HCT116 (cell line): ENCODE measurements around the gene ARHGAP20. TPM values are rescaled to one million over a fixed set of nuclear protein-coding genes. Genes with fewer than 3 reads are reported as not detected.

Experiments used
- ATAC-seq: fragments of 200-7000 bp; cut with Tn5 transposase; 2 replicates; pipeline ENCODE4 v1.9.1; 2020; ENCODE audit warnings: mild to moderate bottlenecking, moderate library complexity
- BruUV-seq: library from RNA; stranded (reverse); fragments of 400-500 nt; replicated peaks from 2 replicates; lab custom pipeline; 2021; lab: Mats Ljungman, UMichigan
- CTCF ChIA-PET: fragments of 300-600 bp; sonication (Branson Sonifier 250); formaldehyde crosslinking; loops from one replicate; lab custom pipeline; 2021; ENCODE audit warnings: antibody characterized with exemption; lab: Charles Lee
- POLR2A ChIA-PET: fragments of 300-600, 350-600 bp; sonication (Branson Sonifier 250); formaldehyde crosslinking; loops from one replicate; lab custom pipeline; 2021; ENCODE audit warnings: antibody characterized with exemption; lab: Charles Lee
- RAD21 ChIA-PET, 2 experiments: fragments of 300-600 bp; sonication (Branson Sonifier 250); formaldehyde crosslinking; loops; one replicate each; lab custom pipeline; 2023; ENCODE audit warnings: low total read pairs in 2 of 2; ENCODE audit not compliant: uncharacterized antibody in 2 of 2, unreplicated experiment in 2 of 2, low non-redundant PET in 1 of 2; lab: Charles Lee
- DNase-seq: peaks from one replicate; pipeline ENCODE4 v3.0.0-alpha.2; 2010; ENCODE audit warnings: low read depth, low spot score
- H2AFZ ChIP-seq: fragments of 200-600 bp; shearing (Covaris generic), sonication (generic); 2 replicates; pipeline ENCODE4 v1.6.1; 2017; ENCODE audit warnings: low read depth, mixed run types, mixed read lengths, antibody characterized with exemption, low read length; ENCODE audit not compliant: poor library complexity, severe bottlenecking
- H3K27ac ChIP-seq: 2 replicates; pipeline ENCODE4 v1.5.1; 2012; ENCODE audit warnings: low read depth, low read length
- H3K27me3 ChIP-seq: fragments of 200-600 bp; sonication (generic); 2 replicates; pipeline ENCODE4 v1.6.1; 2016; ENCODE audit warnings: mixed run types, low read length, mixed read lengths; ENCODE audit not compliant: insufficient read depth
- H3K36me3 ChIP-seq, 2 experiments: fragments of 200-500 bp in 1 of 2; fragments of 200-600 bp in 1 of 2; sonication (Bioruptor generic) in 1 of 2; sonication (generic) in 1 of 2; 2 replicates each; pipeline versions ENCODE4 v1.5.1 to v1.6.1; 2014 to 2016; ENCODE audit warnings: low read length in 2 of 2, inconsistent platforms in 1 of 2, mixed read lengths in 1 of 2, mixed run types in 1 of 2; ENCODE audit not compliant: insufficient read depth in 2 of 2, control insufficient read depth in 1 of 2
- H3K4me1 ChIP-seq, 2 experiments: fragments of 200-600 bp in 1 of 2; sonication (generic) in 1 of 2; 2 replicates each; pipeline versions ENCODE4 v1.5.1 to v1.6.1; 2012 to 2017; ENCODE audit warnings: low read length in 2 of 2, inconsistent platforms in 1 of 2, mild to moderate bottlenecking in 1 of 2, mixed read lengths in 1 of 2, mixed run types in 1 of 2, moderate library complexity in 1 of 2; ENCODE audit not compliant: insufficient read depth in 2 of 2, control insufficient read depth in 1 of 2
- H3K4me2 ChIP-seq: fragments of 200-600 bp; sonication (generic); 2 replicates; pipeline ENCODE4 v1.6.1; 2017; ENCODE audit warnings: mixed run types, low read length, mixed read lengths
- H3K4me3 ChIP-seq, 2 experiments: fragments of 200-600 bp in 1 of 2; sonication (generic) in 1 of 2; replicated peaks in 1 of 2; 2 replicates each; pipeline ENCODE4 v1.5.1; 2011 to 2016; ENCODE audit warnings: low read length in 2 of 2, control low read depth in 1 of 2, low read depth in 1 of 2, mild to moderate bottlenecking in 1 of 2, mixed read lengths in 1 of 2, mixed run types in 1 of 2
- H3K79me2 ChIP-seq: fragments of 200-600 bp; sonication (generic); 2 replicates; pipeline ENCODE4 v1.6.1; 2017; ENCODE audit warnings: mild to moderate bottlenecking, mixed run types, low read length, moderate library complexity, mixed read lengths; ENCODE audit not compliant: insufficient read depth
- H3K9ac ChIP-seq: fragments of 200-600 bp; sonication (generic); 2 replicates; pipeline ENCODE4 v1.6.1; 2016; ENCODE audit warnings: low read length, mixed read lengths
- H3K9me2 ChIP-seq: fragments of 200-600 bp; sonication (generic), shearing (Covaris generic); 2 replicates; pipeline ENCODE4 v1.6.1; 2017; ENCODE audit warnings: mixed run types, mild to moderate bottlenecking, moderate library complexity; ENCODE audit not compliant: insufficient read depth
- H3K9me3 ChIP-seq, 2 experiments: fragments of 200-500 bp in 1 of 2; fragments of 200-600 bp in 1 of 2; sonication (Bioruptor generic) in 1 of 2; sonication (generic) in 1 of 2; 2 replicates each; pipeline ENCODE4 v1.6.1; 2014 to 2017; ENCODE audit warnings: low read length in 2 of 2, mixed read lengths in 2 of 2, inconsistent platforms in 1 of 2, low read depth in 1 of 2, mild to moderate bottlenecking in 1 of 2, mixed run types in 1 of 2, moderate library complexity in 1 of 2; ENCODE audit not compliant: control insufficient read depth in 1 of 2, insufficient read depth in 1 of 2
- H4K20me1 ChIP-seq: fragments of 200-600 bp; sonication (generic), shearing (Covaris generic); 2 replicates; pipeline ENCODE4 v1.6.1; 2017; ENCODE audit warnings: mixed run types, mild to moderate bottlenecking, moderate library complexity; ENCODE audit not compliant: insufficient read depth
- CEBPB ChIP-seq: IDR thresholded peaks from 2 replicates; pipeline ENCODE4 v1.6.1; 2012; ENCODE audit warnings: low read depth
- EZH2 ChIP-seq: fragments of 200-600 bp; sonication (generic); IDR thresholded peaks from 2 replicates; pipeline ENCODE4 v1.6.1; 2017; ENCODE audit warnings: antibody characterized with exemption, mixed run types
- EZH2phosphoT487 ChIP-seq: fragments of 200-600 bp; IDR thresholded peaks from 2 replicates; pipeline ENCODE4 v1.6.1; 2018; ENCODE audit warnings: antibody characterized with exemption, borderline replicate concordance
- FOSL1 ChIP-seq: IDR thresholded peaks from 2 replicates; pipeline ENCODE4 v1.6.1; 2012; ENCODE audit warnings: low read depth
- SIN3A ChIP-seq: IDR thresholded peaks from 2 replicates; pipeline ENCODE4 v1.6.1; 2012; ENCODE audit warnings: low read depth
- SRF ChIP-seq: IDR thresholded peaks from 2 replicates; pipeline ENCODE4 v1.6.1; 2012; ENCODE audit warnings: low read depth
- ZNF274 ChIP-seq: fragments of 200-500 bp; sonication (Bioruptor generic); IDR thresholded peaks from 2 replicates; pipeline ENCODE4 v1.6.1; 2014; ENCODE audit warnings: mild to moderate bottlenecking, low read depth, low read length, inconsistent platforms
- intact Hi-C: fragments of 100-400 bp; cut with micrococcal nuclease; formaldehyde crosslinking; loops from 2 replicates; pipeline ENCODE4 v1.10.0; 2022
- total RNA-seq: library from RNA; stranded (reverse); gene quantifications from one replicate; pipeline ENCODE4 v1.2.1, GENCODE V29; 2021; ENCODE audit not compliant: unreplicated experiment
- TF ChIP-seq, protein P1 (sequence below): IDR thresholded peaks from 2 replicates; pipeline ENCODE4 v1.6.1; 2012
- TF ChIP-seq, protein P2 (sequence below): IDR thresholded peaks from 2 replicates; pipeline ENCODE4 v1.6.1; 2012
- TF ChIP-seq, protein P3 (sequence below): IDR thresholded peaks from 2 replicates; pipeline ENCODE4 v1.6.1; 2012; ENCODE audit warnings: low read depth

Gene ARHGAP20
- total RNA-seq, 1 experiment from 2014 or later, result not detected

DNA sequence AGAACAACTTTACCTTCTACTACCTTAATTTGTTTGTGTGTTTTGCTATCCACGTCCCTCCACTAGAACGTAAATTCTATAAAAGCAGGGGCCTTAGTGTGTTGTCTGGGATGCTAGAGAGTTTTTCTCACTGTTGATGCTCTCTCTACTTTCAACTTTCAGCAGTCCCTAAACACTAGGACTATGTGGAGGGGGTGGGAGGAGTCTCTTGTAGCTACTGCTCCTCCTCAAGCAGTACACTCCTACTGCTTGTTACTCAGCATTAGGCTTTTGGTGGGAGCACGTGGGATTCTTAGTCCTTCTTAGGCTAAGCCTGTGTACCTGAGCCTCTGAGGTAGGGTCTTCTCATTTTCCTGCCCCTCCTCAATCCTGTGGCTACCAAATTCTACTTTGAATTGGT lies 56.3 kb downstream of the ARHGAP20 start:
- Histone ChIP-seq H2AFZ (no peak overlapping the region), H3K9me3 (no peaks in the 10 kb centered on the region), H3K4me1 (no peaks in the 10 kb centered on the region), H3K79me2 (no peaks in the 10 kb centered on the region), H3K9ac (no peak overlapping the region), H3K9me2 (no peaks in the 10 kb centered on the region), H3K4me2 (no peak overlapping the region), H3K36me3 (no peaks in the 10 kb centered on the region), H3K27ac (no peak overlapping the region), H4K20me1 (no peaks in the 10 kb centered on the region), H3K4me3 (no peak overlapping the region), H3K27me3 (peaks cover 3% of the 10 kb centered on the region)
- ChIA-PET POLR2A (no interaction called here), CTCF (no interaction called here), RAD21 (no interaction called here)
- no peak for DNase-seq
- no peak for ATAC-seq
- intact Hi-C loops, result no loop called here
- no TSS peak for BruUV-seq
- TF ChIP-seq EZH2 (no peak), SIN3A (no peak)
- TF ChIP-seq, protein P1, sequence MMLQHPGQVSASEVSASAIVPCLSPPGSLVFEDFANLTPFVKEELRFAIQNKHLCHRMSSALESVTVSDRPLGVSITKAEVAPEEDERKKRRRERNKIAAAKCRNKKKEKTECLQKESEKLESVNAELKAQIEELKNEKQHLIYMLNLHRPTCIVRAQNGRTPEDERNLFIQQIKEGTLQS, result no peak
- TF ChIP-seq, protein P2, sequence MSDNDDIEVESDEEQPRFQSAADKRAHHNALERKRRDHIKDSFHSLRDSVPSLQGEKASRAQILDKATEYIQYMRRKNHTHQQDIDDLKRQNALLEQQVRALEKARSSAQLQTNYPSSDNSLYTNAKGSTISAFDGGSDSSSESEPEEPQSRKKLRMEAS, result no peak
- TF ChIP-seq, protein P3, sequence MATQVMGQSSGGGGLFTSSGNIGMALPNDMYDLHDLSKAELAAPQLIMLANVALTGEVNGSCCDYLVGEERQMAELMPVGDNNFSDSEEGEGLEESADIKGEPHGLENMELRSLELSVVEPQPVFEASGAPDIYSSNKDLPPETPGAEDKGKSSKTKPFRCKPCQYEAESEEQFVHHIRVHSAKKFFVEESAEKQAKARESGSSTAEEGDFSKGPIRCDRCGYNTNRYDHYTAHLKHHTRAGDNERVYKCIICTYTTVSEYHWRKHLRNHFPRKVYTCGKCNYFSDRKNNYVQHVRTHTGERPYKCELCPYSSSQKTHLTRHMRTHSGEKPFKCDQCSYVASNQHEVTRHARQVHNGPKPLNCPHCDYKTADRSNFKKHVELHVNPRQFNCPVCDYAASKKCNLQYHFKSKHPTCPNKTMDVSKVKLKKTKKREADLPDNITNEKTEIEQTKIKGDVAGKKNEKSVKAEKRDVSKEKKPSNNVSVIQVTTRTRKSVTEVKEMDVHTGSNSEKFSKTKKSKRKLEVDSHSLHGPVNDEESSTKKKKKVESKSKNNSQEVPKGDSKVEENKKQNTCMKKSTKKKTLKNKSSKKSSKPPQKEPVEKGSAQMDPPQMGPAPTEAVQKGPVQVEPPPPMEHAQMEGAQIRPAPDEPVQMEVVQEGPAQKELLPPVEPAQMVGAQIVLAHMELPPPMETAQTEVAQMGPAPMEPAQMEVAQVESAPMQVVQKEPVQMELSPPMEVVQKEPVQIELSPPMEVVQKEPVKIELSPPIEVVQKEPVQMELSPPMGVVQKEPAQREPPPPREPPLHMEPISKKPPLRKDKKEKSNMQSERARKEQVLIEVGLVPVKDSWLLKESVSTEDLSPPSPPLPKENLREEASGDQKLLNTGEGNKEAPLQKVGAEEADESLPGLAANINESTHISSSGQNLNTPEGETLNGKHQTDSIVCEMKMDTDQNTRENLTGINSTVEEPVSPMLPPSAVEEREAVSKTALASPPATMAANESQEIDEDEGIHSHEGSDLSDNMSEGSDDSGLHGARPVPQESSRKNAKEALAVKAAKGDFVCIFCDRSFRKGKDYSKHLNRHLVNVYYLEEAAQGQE, result no peak

DNA sequence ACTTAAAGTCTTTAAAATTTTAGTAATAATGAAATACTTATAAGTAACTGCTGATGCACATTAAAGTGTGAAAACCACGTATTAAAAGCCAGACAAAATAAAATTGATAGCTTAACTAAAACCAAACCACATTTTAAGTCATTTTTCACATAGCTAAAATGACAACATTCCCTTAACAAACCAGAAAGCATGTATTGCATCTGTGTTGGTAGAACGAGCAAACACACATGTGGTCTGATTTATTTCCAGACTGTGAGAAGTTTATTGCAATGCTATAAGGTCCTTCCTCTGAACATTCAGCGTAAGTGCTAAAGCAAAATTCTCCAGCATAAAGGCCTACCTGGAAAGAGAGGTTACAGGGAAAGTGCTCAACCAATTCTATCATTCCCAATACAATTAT lies 57.8 kb downstream of the ARHGAP20 start:
- POLR2A ChIA-PET, result no interaction called here
- RAD21 ChIA-PET, result no interaction called here
- no peaks in the 10 kb centered on the region for H3K4me1 ChIP-seq
- H3K27ac ChIP-seq, result no peak overlapping the region
- H4K20me1 ChIP-seq, result no peaks in the 10 kb centered on the region
- no peaks in the 10 kb centered on the region for H3K36me3 ChIP-seq
- H3K79me2 ChIP-seq, result no peaks in the 10 kb centered on the region
- ATAC-seq (no peak), DNase-seq (no peak)
- H2AFZ ChIP-seq, result no peak overlapping the region
- peaks cover 4% of the 10 kb centered on the region for H3K27me3 ChIP-seq
- no peak for TF ChIP-seq ZNF274
- TF ChIP-seq EZH2phosphoT487, result no peak
- TF ChIP-seq, protein P1, result no peak
- no peak for TF ChIP-seq SRF
- no peak for TF ChIP-seq FOSL1
- TF ChIP-seq CEBPB, result no peak
- CTCF ChIA-PET, result no interaction called here
- no TSS peak for BruUV-seq
- no peak overlapping the region for H3K9ac ChIP-seq
- intact Hi-C loops, result no loop called here
- H3K9me3 ChIP-seq, result no peaks in the 10 kb centered on the region
- no peak overlapping the region for H3K4me3 ChIP-seq
- no peak overlapping the region for H3K4me2 ChIP-seq
- H3K9me2 ChIP-seq, result no peaks in the 10 kb centered on the region
